Thyroid gland (tissue), 4 donors: ENCODE data around the gene APC2. TPM values are rescaled to one million over a fixed set of nuclear protein-coding genes. Genes with fewer than 3 reads are reported as not detected.

Source experiments
- DNase-seq, 2 donors: peaks; one replicate each; pipeline ENCODE4 v3.0.0-alpha.2; 2019
- H3K27ac ChIP-seq, 3 donors: fragments of 200-600 bp; sonication (generic); 1 replicate in 2 of 3; 2 replicates in 1 of 3; pipeline ENCODE4 v1.5.1; 2016 to 2019; ENCODE audit warnings: mild to moderate bottlenecking in 1 of 3, moderate library complexity in 1 of 3
- H3K27me3 ChIP-seq: fragments of 200-600 bp; sonication (generic); one replicate; pipeline ENCODE4 v1.5.1; 2019
- H3K36me3 ChIP-seq, 2 donors: fragments of 200-600 bp; sonication (generic); one replicate each; pipeline ENCODE4 v1.5.1; 2016 to 2019
- H3K4me1 ChIP-seq, 2 donors: fragments of 200-600 bp; sonication (generic); one replicate each; pipeline ENCODE4 v1.5.1; 2017 to 2019
- H3K4me3 ChIP-seq, 3 donors: fragments of 200-600 bp; sonication (generic); replicated peaks in 1 of 3; 1 replicate in 2 of 3; 2 replicates in 1 of 3; pipeline ENCODE4 v1.5.1; 2016; ENCODE audit warnings: mild to moderate bottlenecking in 1 of 3
- H3K9me3 ChIP-seq: fragments of 200-600 bp; sonication (generic); one replicate; pipeline ENCODE4 v1.5.1; 2017
- CTCF ChIP-seq, 6 experiments: fragments of 200-600 bp in 3 of 6; fragments of 450-650 bp in 3 of 6; sonication (generic) in 3 of 6; IDR thresholded peaks; one replicate each; pipeline ENCODE4 v1.5.1; 2016 to 2019; ENCODE audit warnings: antibody characterized with exemption in 6 of 6, mild to moderate bottlenecking in 2 of 6, inconsistent platforms in 1 of 6, moderate library complexity in 1 of 6
- POLR2A ChIP-seq, 2 donors: fragments of 450-650 bp; IDR thresholded peaks; one replicate each; pipeline ENCODE4 v1.6.1; 2017; ENCODE audit warnings: antibody characterized with exemption in 2 of 2, mild to moderate bottlenecking in 2 of 2, moderate library complexity in 1 of 2
- WGBS, 2 donors: methylation state at CpG; one replicate each; pipeline ENCODE4 v1.1.5; 2017; 5-methylcytosine and 5-hydroxymethylcytosine counted together
- intact Hi-C: fragments of 100-400 bp; cut with DNase I; formaldehyde crosslinking; loops from one replicate; pipeline ENCODE4 v1.15.1; 2023
- total RNA-seq, 4 donors: library from RNA; depleted of rRNA; stranded (reverse); fragments of >200 nt; gene quantifications; one replicate each; pipeline ENCODE4 v1.2.3, GENCODE V29; 2016

APC2 gene
- total RNA-seq, 4 donors from 2014 or later = under 0.01 to 0.20 (median 0.08) TPM; not detected in 1

DNA sequence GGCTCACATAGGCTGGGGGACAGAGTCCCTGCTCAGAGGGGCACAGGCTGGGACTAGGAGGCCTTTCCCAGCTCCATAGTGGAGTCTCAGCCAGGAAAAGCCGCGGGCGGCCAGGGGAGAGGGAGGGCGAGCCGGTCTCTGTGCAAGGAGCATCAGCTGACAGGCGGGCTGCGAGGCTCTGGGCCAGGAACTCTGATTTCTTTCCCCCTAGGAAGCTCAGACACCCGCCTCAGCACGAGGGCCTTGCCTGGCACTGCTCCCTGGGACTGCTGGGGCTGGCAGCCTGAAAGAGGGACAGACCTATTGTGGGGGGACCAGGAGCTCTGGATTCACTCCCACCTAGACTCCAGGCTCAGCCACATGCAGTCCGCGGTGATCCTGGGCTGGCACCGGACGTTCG, 71.7 kb downstream of the APC2 start:
- intact Hi-C loops = loop anchor here (10.0 kb wide), 1 partner anchor 237 kb away; the partner anchor contains the start of gene EFNA2
- no peak for DNase-seq
- Histone ChIP-seq H3K9me3 (no peaks in the 10 kb centered on the region), H3K4me1 (peaks cover 0 to 7% of the 10 kb centered on the region in 2 donors), H3K27me3 (peaks cover 7% of the 10 kb centered on the region), H3K27ac (no peak overlapping the region), H3K36me3 (no peaks in the 10 kb centered on the region), H3K4me3 (no peak overlapping the region)
- 64 to 67% methylated on average over 9 of the region's 14 CpGs for WGBS, 2 donors
- TF ChIP-seq CTCF (IDR thresholded peaks at IDR 0.05) (no peak), POLR2A (IDR thresholded peaks at IDR 0.05) (no peak)

GRCh38 chr19:1522061-1522460, 72.1 kb downstream of the APC2 start:
- WGBS, 2 donors = 78 to 82% methylated on average over 10 of the region's 10 CpGs

DNA sequence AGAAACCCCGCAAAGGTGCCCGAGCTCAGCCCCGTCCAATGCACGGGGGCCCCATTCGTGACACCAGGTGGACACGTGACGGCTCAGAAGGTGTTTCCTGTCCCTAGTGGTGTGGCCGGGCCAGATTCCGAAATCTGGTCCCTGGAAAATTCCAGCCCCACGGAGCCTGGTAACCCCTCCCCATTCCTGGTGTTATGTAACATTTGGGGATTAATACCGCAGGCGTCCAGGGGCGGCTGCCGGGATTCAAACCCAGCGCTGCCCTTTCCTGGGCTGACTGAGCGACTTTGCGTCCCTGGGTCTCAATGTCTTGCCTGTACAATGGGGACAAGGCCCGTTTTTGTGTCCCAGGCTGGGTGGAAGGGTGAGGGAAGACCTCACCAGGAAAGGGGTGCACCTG, 72.9 kb downstream of the APC2 start:
- peaks cover 7% of the 10 kb centered on the region for H3K27me3 ChIP-seq
- no peak for TF ChIP-seq POLR2A (IDR thresholded peaks at IDR 0.05)
- TF ChIP-seq CTCF (IDR thresholded peaks at IDR 0.05) = no peak
- WGBS, 2 donors = 71 to 77% methylated on average over 9 to 18 of the region's 18 CpGs

More at GRCh38 chr19:1522061-1522460, 72.1 kb downstream of the APC2 start:
- peaks cover 7% of the 10 kb centered on the region for H3K27me3 ChIP-seq
- DNase-seq = no peak
- no peak overlapping the region for H3K27ac ChIP-seq
- H3K4me1 ChIP-seq = peaks cover 0 to 7% of the 10 kb centered on the region in 2 donors
- intact Hi-C loops = loop anchor here (10.0 kb wide), 1 partner anchor 237 kb away; the partner anchor contains the start of gene EFNA2
- TF ChIP-seq CTCF (IDR thresholded peaks at IDR 0.05) = no peak
- no peak for TF ChIP-seq POLR2A (IDR thresholded peaks at IDR 0.05)
- H3K9me3 ChIP-seq = no peaks in the 10 kb centered on the region
- no peak overlapping the region for H3K4me3 ChIP-seq
- H3K36me3 ChIP-seq = no peaks in the 10 kb centered on the region

More for the DNA sequence above, 72.9 kb downstream of the APC2 start:
- intact Hi-C loops = loop anchor here (10.0 kb wide), 1 partner anchor 238 kb away; the partner anchor contains the start of gene EFNA2
- H3K36me3 ChIP-seq = no peaks in the 10 kb centered on the region
- H3K27ac ChIP-seq = no peak overlapping the region
- DNase-seq = no peak
- peaks cover 0 to 7% of the 10 kb centered on the region in 2 donors for H3K4me1 ChIP-seq
- no peaks in the 10 kb centered on the region for H3K9me3 ChIP-seq
- H3K4me3 ChIP-seq = no peak overlapping the region

Other genes starting within 250 kb of the APC2 start
- gene STK11, start 244.3 kb upstream of the APC2 start, total RNA-seq = 10 to 100 TPM; 60.2 to 83.4 (median 71.1) TPM
- 1 to 10 TPM in 3 of 4 donors, under 1 TPM in 1; 0.73 to 3.2 (median 1.5) TPM for gene CBARP, start 212.1 kb upstream of the APC2 start, total RNA-seq
- 100 to 1,000 TPM in 1 of 4 donors, 10 to 100 TPM in 3; 39.2 to 182 (median 83.0) TPM for gene ATP5F1D, start 208.4 kb upstream of the APC2 start, total RNA-seq
- gene MIDN, start 201.5 kb upstream of the APC2 start, total RNA-seq = 10 to 100 TPM; 16.2 to 89.2 (median 17.9) TPM
- 1,000 to 10,000 TPM in 2 of 4 donors, 100 to 1,000 TPM in 2; 679 to 1,194 (median 893) TPM for gene CIRBP, start 180.8 kb upstream of the APC2 start, total RNA-seq
- gene FAM174C, start 174.6 kb upstream of the APC2 start, total RNA-seq = 100 to 1,000 TPM in 1 of 4 donors, 10 to 100 TPM in 3; 50.8 to 114 (median 64.6) TPM
- gene EFNA2, start 164.2 kb upstream of the APC2 start, total RNA-seq = not detected
- 100 to 1,000 TPM in 2 of 4 donors, 10 to 100 TPM in 2; 75.2 to 185 (median 108) TPM for gene NDUFS7, start 66.2 kb upstream of the APC2 start, total RNA-seq
- gene GAMT, start 48.6 kb upstream of the APC2 start, total RNA-seq = 10 to 100 TPM; 22.2 to 39.5 (median 29.1) TPM
- 10 to 100 TPM; 34.4 to 77.3 (median 67.7) TPM for gene DAZAP1, start 42.5 kb upstream of the APC2 start, total RNA-seq
- 1,000 to 10,000 TPM; 1,760 to 2,977 (median 2,488) TPM for gene RPS15, start 11.7 kb upstream of the APC2 start, total RNA-seq
- gene C19orf25, start 29.1 kb downstream of the APC2 start, total RNA-seq = 10 to 100 TPM; 47.0 to 64.9 (median 56.5) TPM
- 10 to 100 TPM in 1 of 4 donors, 1 to 10 TPM in 3; 2.8 to 10.4 (median 6.3) TPM for gene PCSK4, start 40.2 kb downstream of the APC2 start, total RNA-seq
- gene REEP6, start 41.1 kb downstream of the APC2 start, total RNA-seq = 1 to 10 TPM; 4.2 to 8.5 (median 5.9) TPM
- gene ADAMTSL5, start 62.9 kb downstream of the APC2 start, total RNA-seq = 1 to 10 TPM in 2 of 4 donors, under 1 TPM in 2; 0.27 to 5.1 (median 2.5) TPM
- gene PLK5, start 74.0 kb downstream of the APC2 start, total RNA-seq = not detected
- 10 to 100 TPM; 18.4 to 31.8 (median 26.4) TPM for gene MEX3D, start 118.2 kb downstream of the APC2 start, total RNA-seq
- 100 to 1,000 TPM in 3 of 4 donors, 10 to 100 TPM in 1; 58.2 to 149 (median 115) TPM for gene MBD3, start 142.7 kb downstream of the APC2 start, total RNA-seq
- 100 to 1,000 TPM in 1 of 4 donors, 10 to 100 TPM in 3; 52.0 to 154 (median 61.9) TPM for gene UQCR11, start 155.3 kb downstream of the APC2 start, total RNA-seq
- gene TCF3, start 202.5 kb downstream of the APC2 start, total RNA-seq = 10 to 100 TPM; 28.6 to 70.6 (median 43.8) TPM